NCI-H1048 (cell line): ENCODE measurements around the gene RAB34.

Experiments used
- DNase-seq: peaks from one replicate; lab custom pipeline; 2025; lab: John Stamatoyannopoulos, UW

Gene RAB34

DNA sequence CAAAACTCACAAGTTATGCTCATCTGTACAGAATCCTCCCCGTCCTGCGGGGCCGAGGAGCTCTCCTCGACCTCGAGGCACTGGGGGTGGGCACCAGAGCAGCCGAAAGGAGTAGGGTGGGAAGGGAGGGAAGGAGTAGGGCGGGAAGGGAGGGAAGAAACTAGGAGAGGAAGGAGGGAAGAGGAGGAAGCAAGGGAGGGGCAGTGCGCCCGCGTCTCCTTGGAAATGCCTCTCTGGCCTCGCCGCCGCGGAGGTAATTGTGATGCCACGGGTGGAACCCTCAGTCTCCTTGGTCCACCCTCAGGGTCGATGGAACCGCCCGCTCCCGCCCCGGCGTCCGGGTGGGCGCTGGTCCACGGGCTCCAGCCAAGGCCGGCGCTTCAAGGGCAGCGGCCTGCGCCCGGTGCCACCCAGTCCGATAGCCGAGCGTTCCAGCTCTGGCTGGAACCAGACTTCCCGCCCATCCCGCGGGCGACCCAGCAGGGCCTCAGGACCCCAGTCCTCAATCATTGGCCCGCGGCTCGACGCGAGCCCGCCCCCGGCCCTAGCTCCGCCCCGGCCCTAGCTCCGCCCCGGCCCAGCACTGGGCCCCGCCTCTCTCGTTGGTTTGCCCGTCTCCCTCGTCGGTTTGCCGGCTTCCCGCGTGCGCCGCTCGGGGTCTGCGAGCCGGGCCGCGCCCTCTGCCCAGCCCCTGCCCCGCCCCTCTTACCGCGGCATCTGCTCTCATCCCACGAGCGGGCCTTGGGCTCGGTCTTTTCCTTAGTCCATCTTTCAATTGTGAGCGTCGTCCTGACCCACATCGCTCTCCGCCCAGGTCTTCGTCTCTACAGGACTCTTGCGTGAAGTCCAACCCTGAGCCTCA lies 6.6 kb downstream of the RAB34 start:
- peak; percentile 79 for DNase-seq

DNA sequence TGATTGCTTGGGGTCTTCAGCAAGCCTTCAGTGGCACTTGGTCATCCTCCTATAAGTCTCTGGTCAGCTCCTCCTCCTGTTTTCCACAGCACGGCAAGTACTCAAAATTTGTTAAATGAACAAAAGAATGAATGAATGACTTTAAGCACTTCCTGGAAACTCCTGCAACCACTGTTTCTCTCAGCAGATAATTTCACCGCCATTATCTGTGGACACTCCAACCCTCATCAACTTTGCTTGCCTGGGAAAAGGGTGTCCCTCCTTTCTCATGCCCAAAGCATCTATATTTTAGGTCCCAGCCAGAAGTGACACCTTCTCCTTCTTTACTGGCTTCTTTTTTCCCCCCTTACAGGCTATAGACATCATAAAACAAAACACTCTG lies 10.3 kb downstream of the RAB34 start:
- DNase-seq: no peak

DNA sequence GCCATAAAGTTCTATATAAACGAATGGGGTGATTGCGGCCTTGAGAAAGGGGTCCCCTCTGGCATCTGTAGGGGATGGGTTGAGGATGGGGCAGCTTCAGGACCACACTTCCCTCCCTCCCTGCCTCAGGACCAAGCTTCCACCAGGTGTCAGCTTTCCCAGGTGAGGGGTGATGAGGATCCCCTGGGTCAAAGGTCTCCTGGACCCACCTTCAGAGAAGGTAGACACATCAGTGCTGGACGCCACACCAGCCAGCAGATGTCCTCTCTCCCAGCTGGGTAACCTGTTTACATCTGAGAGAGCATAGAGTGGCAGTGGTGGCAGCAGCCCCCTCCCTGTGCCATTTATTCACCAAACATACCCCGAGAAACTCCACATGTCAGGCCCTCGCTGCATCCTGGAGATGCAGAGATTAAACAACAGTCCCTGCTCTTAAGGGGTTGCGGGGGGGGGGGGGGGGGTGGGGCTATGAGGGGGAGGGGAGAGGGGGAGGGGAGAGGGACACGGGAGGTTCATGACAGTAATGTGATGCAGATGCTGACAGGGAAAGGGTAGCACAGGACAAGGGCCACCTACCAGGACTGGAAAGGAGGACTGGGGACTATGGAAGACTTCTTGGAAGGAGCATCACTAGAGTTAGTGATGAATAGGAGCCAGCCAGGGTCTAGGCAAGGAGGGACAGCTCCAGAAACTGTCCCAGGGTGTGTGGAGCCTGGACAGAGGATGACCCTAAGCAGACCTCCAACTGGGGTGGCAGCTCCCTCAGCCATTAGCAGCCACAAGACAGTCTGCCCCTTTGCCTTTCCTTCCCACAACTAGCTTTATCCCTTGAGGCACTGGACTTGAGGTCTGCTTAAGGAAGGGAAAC lies 11.0 kb downstream of the RAB34 start:
- no peak for DNase-seq

DNA sequence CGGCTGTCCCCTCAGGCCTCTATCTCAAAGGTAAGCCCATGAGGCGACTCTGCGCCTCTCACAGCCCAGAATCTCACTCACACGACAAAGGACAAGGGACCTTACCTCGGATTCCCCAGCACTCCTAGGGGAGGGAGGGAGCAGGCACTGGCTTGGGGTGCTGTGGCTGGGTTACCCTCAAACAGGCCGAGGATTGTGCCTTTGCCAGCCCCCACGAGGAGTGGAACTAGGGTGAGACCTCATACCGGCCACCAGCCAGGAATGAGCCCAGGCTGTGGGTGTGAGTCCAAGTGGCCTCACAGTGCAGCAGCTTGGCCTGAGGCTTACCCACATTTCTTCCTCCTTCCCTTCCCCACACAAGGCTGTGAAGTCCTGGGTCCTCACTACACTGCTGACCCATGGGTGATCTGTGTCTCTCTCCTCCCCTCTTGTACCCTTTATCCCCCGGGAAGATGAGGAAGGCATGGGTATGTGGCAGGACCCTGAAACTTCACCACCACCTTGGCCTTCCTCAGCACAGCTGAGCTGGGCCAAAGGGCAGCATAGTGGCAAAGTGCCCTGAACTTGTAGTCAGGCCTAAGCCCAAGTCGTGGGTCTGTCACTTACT lies 11.8 kb downstream of the RAB34 start:
- DNase-seq: no peak

DNA sequence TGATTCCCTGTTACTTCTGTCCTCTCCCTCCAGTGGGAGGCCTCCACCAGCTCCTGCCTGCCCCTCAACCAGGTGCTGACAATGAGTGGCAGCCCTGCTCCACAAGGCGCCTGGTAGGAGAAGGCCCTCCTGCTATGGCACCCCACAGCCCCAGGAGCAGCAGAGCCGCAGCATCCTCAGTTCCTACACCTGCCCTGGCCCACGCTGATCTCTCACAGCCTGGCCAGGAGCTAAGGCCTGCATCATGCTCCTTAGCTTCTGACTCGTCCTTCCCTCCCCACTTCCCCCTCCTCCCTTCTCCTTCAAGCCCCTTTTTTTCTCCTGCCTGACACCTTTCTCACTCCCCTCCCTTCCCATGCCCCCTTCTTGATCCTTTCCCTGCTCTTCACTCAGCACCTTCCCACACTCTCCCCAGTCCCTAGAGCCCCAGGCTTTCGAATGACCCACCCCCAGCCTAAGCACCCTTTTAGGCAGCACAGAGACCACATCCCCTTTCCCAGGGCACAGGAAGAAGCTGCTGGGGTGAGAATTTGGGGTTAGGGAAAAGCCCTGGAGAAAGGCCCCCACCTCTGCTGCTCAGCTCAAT lies 12.5 kb downstream of the RAB34 start:
- no peak for DNase-seq

DNA sequence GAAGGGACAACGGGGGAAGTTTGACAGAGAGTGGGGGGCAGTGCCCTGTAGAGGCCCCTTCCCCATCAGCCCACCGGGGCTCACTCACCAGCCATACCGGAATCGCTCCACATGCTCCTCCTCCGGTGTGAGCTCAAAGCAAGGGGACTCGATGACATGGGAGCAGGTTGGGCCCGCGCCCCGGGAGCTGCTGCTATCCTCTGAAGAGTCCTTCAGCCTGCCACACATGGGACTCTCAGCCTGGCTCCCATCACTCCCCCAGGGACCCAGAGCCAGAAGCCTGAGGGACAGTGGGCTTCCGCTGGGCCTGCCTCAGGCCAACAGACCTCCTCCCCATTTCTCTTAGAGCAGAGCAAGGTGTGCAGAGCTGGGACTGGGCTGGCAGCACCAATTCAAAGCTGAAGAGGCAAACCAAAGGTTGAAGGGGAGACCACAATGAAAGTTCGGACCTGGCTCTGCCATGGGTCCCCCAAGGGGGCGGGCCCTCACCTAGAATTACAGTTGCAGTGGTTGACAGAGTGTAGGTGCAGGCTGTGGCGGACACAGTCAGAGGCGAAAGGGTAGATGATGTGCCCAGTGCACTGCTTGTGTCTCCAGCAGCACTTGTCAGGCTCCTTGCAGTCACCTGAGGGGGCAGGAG lies 13.3 kb downstream of the RAB34 start:
- no peak for DNase-seq

DNA sequence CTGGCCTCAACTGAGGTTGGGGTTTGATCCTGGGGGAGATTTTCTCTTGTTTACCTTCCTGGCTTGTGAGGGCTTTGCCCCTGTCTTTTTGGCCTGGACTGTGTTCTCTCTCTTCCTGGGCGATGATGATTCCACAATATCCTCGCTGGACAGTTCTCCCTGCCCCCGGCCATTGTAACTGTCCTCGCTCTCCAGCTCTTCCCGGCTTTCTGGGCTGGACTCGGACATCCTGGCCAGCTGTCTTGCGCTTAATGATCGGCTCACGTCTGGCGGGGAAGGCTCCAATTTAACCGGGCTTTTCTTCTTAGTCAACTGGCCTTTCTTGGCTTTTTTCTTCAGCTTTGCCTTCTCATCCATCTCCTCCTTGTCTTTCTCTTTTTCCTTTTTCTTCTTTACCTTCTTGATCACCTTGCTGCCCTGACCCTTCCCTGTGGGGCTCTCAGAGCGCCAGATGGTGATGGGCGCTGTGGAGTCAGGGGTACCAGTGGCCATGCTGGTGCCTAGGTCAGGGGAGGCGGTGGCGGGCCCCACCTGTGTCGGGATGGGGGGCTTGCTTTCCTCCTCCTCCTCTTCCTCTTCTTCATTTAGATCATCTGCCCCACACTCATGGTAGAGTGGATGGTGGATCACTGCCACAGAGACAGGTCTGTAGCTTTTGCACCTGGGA lies 14.0 kb downstream of the RAB34 start:
- no peak for DNase-seq

DNA sequence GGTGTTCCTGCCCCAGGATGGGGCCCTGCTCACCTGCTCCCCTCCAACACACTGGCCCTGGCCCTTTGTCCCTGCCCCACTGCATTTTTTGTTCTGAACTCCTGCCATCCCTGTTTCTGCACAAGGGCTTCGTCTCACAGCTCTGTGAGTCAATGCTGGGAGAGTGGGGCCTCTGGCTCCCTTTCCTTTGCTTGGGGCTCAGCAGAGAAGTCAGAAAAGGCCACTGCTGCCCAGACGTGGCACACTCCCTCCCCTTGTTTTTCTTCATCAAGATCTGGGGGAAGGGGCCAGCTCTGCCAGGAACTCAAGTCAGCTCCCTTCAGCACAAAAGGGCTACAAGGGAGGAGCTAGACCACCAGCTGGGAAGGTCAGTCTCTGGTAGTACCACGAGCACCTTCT lies 14.9 kb downstream of the RAB34 start:
- DNase-seq: no peak

DNA sequence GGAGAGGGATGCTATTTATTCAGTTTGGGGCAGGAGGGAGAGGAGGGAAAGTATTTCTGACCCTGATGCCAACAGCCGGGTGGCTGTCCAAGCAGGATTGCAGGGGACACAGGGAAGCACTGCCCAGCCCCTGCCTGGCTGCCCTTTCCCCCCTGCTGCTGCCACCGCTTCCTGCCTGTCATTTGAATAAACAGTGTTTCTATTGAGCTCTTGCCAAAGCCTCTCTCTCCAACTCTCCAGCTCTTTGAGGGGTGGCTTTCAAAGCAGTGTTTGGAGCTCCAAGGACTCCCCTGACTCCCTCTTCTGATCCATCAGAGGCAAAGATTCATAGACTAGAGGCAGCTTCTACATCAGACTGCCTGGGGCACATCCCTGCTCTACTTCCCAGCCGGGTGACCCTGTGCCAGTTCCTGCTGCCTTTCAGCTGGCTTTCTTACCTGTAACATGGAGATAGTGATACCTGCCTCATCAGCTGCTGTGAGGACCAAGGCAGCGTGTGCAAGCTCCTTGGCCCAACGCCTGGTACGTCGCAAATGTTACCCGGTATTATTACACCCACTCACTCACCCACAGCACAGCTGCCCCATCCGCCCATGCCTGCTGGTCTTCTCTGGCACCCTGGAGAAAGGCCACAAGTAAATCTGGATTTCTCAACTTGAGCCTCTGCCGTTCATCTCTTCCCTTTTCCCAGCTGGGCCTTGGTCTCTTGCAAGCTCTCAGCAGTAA lies 15.5 kb downstream of the RAB34 start:
- no peak for DNase-seq

DNA sequence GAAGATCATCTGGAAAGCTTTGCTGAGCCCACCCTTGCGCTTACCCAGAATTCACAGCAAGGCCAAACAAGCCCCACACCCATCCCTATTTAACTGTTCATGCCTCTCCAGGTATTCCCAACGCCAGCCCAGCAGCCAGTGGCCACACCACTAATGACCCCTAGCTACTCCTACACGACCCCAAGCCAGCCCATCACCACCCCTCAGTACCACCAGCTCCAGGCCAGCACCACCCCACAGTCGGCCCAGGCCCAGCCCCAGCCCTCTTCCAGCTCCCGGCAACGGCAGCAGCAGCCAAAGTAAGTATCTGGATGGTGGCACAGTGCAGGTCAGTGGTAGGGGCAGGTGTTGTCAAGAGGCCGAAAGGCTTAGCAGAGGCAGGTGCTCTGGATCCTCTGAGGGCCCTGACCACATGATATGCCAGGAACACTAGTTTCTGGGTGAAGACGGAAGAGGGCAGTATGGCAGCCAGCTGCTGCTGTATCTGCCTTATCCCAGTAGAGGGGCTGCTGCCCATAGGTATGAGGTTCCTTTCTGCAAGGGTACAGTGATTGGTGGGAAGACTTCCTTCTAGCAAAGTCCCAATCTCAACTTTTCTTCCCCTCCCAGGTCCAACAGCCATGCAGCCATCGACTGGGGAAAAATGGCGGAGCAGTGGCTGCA lies 16.7 kb downstream of the RAB34 start:
- DNase-seq: no peak

DNA sequence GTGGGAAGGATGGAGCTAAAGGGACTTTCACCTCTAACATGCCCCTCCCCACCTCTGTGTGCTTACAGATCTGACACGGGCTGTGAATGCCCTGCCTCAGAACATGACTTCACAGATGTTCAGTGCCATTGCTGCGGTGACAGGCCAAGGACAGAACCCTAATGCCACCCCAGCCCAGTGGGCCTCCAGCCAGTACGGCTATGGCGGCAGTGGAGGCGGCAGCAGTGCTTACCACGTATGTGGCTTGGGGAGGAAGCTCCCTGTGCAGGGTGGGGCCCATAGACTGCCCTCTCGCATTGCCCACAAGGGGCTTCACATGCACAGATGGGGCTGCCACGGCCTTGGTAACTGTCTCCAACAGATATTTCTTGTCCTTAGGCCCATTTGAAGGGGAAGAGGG lies 17.4 kb downstream of the RAB34 start:
- no peak for DNase-seq

DNA sequence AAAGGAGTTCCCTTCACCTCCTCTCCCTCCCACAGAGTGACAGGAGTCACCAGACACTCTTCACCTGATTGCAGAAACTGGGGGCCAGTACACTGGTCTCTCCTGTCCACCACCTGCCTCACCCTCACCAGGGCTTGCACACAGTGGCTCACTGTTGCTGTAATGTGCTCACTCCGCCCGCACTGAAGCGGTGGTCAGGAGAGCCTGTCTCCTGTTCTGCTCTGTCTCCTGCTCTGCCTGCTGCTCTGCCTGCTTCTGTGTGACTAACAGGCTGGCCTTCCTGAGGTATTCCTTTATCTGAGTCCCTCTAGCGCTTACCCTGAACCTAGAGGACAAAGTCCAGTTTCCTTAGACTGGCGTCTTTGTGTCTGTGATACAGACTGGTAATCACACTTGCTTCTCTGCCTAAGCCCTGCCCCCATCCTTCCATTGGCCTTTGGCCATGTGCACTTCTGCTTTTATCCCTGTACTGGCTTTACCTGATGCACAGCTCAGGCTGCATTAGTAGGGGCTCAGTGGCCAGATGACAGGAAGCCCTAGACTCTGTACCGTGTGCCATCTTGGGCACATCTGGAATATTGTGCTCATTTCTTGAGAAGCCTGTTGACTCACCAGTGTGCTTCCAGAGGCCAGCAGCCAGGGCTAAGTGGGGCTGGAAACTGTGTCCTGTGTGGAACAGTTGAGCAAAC lies 19.3 kb downstream of the RAB34 start:
- no peak for DNase-seq

DNA sequence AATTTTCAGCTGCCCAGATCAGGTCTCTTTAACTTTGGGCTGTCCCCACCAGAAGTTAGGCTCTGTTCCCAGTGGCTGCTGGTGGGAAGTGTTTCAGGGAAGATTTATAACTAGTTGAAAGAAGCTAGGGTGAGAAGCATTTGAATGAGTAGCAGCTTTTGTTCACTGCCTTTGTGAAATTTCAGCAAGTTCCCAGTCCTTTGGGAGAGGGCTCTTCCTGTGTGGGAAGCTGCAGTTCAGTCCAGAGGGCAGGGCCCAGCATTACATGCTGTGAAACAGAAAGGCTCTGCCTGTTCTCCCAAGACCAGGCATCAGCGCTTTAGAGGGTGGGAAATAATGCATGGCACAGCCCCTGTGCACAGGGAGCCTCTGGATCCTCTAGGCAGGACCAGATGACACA lies 23.8 kb downstream of the RAB34 start:
- no peak for DNase-seq

DNA sequence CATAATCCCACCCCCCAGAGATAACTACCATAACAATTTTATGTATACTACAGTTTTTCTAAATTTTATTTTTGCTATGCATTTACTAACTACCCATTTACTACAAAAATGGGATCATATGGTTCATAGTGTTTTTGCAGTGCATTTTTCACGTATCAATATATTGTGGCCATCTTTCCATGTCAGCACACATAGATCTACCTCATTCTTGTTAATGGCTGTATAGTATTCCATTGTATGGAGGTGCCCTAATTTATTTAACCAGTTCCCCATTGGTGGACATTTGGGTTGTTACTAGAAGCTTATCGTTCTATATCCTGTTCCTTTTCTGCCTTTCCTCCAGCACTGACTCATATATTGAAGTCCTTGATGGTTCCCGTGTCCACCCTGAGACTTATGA lies 28.7 kb downstream of the RAB34 start:
- DNase-seq: no peak

DNA sequence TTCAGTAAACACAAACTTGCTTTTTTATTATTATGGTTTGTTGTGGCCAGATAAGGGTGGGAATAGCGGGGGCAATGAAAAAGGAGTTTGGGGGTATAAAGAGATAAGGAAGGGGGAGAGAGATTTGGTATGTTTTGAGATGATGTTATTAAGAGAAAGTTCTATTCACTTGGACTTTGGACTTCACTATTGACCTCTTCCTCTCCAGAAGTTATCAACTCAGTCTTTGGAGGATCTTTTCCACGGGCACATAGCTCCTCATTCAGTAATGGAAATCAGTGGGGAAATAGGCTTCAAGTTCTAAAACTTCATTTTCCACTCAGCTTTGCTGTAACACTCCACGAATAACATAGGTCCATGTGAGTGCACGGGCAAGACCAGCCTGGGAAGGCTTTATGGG lies 29.2 kb downstream of the RAB34 start:
- no peak for DNase-seq

DNA sequence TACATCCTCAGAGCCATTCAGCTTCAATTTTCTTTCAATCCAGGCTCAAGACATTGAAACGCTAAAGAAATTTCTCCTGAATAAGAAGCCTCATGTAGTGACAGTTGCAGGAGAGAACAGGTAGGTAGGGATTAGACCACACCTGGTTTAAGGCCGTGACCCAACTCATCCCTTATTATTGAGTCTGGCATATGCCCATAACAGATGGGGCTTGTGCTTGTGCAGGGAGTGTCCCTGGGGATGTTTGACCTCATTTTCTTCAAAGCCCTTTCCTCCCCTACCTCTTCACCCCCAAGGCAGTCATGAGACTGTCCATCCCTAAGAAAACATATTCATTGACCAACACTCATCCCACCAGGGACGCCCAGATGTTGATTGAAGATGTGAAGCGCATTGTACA lies 31.4 kb downstream of the RAB34 start:
- no peak for DNase-seq

DNA sequence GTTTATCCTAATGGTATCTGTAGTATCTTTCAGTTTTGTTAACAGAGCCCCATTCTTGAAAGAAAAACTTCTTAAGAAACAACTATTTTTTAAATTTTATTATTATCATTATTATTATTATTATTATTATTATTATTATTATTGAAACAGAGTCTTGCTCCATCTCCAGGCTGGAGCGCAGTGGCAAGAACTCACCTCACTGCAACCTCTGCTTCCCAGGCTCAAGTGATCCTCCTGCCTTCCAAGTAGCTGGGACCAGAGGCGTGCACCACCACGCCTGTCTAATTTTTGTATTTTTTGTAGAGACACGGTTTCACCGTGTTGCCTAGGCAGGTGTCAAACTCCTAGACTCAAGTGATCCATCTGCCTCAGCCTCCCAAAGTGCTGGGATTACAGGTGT lies 32.3 kb downstream of the RAB34 start:
- no peak for DNase-seq

DNA sequence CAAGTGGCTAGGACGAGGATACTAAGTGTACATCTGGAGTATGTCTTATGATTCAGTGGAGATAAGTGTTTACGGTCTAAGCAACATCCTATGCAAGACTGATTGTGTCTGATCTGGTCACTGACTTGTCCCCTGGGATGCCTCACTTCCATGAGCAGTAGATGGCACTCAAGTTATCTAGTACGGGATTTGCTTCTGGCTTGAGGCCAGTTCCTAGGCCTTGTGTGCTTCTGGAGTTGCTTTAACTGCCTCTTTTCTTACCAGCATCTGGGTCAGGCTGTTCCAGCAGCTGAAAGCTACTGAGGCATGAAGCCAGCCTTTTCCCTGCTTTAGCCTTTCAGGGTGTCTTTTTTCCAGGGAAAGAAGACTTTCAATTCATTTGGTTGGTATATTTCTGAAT lies 32.7 kb downstream of the RAB34 start:
- no peak for DNase-seq

DNA sequence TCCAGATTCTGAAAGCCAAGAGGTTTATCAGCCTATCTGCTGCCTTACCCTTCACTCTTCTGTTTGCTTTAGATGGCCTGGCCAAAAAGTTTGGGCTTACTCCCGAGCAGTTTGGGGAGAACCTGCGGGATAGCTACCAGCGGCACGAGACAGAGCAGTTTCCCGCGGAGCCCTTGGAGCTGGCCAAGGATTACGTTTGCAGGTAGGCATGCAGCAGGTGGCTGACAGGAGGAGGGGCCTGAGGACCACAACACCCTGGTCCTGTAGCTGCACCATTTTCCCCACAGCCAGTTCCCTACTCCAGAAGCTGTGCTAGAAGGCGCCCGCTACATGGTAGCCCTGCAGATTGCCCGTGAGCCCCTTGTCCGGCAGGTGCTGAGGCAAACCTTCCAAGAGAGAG lies 35.0 kb downstream of the RAB34 start:
- DNase-seq: no peak

DNA sequence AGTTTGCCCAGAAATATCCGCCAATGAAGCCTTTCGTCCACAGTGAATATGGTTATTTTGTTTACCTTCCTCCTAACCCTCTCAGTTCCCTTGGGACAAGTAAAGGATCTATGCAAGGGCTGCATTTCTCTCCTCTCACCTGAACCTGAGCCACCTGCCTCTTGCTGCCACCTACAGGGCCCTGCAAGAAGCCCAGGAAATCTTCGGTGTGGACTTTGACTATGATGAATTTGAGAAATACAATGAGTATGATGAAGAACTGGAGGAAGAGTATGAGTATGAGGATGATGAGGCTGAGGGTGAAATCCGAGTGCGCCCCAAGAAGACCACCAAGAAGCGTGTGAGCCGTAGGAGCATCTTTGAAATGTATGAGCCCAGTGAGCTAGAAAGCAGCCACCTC lies 41.7 kb downstream of the RAB34 start:
- DNase-seq: no peak
